Left renal pelvis (tissue), 4 donors: ENCODE data around the gene TBPL2. TPM values are rescaled to one million over a fixed set of nuclear protein-coding genes. Genes with fewer than 3 reads are reported as not detected.
"Not testable (repeated sequence)": the region's sequence is repeated elsewhere in the genome, so short reads cannot be mapped to it uniquely, and the experiment has no call there.

Experiments used
- DNase-seq, 4 donors: peaks; one replicate each; pipeline ENCODE4 v3.0.0-alpha.2; 2013; ENCODE audit warnings: low read depth in 4 of 4, low spot score in 3 of 4
- polyA plus RNA-seq, 4 donors: library from polyadenylated mRNA; unstranded; fragments of 120-200 nt; gene quantifications; one replicate each; pipeline ENCODE4 v1.2.1, GENCODE V29; 2013; ENCODE audit not compliant: insufficient read length in 4 of 4

Gene TBPL2
- polyA plus RNA-seq, 4 donors, result 0.10 to 0.11 TPM; not detected in 2

DNA sequence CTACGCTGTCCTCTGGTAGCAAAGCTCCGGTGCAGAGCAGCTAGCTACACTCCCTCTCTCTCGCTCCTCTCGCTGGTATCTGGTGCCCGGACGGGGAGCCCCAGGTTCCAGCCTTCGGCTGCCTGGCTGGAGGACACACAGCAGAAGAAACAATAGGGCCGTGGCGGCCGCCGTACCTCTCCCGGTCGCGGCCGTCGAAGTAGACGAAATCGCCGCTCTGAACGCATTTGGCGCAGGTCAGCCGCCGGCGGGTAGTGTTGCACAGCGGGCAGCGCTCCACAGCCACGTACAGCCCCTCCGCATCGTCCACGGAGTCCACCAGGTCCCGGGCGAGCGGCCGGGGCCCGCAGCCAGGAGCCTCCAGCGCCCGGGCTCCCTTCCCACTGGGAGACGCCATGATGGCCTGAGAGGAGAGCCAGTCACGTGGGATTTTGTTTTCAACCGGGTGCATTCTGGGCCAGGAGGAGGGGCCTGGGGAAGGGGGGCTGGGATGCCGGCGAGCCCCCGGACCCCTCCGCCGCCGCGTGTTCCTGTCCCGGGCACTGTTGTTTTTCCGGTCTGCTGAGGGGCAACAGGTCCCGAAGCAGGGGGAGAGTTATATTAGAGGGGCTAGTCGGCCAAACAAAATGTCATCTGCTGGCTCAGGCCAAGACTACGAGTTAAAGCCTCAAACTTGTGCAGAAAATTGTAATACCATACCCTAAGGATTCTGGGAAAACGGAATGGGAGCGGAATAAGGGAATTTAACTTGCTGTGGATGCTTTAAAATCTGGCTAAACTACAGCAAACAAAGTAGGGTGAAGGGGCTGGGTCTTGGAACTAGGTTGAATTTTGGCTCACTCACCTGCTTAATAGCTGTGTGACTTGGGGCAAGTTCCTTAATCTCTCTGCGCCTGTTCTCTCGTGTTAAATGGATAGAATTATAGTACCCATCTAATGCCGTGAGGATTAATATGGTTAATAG is 28.7 kb downstream of the TBPL2 start, which contains the start of gene ATG14:
ATG14 (minus strand) TSS at position 405 of the 964 bp plus-strand sequence; CDS start at position 397, 8 bp downstream.
- peak; percentile 60 to 84 (median 78) for DNase-seq

DNA sequence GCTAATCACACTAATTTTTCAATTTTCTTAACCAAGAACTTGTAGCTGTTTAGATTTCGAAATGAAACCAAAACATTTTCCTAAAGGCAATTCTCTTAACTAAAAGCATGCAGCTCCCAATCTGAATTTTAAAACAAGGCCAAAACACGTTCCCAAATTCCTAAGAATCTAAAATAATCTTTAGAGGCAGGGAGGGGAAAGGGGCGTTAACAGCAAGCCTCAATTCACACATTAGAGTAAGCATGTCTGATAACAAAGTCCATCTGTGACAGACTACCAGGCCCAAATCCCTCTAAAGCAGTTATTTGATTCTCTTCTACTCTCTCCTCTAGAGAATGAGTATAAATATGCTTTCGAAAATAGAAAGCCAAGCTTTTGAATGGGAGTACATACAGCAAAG is 29.5 kb downstream of the TBPL2 start:
- no peak for DNase-seq

DNA sequence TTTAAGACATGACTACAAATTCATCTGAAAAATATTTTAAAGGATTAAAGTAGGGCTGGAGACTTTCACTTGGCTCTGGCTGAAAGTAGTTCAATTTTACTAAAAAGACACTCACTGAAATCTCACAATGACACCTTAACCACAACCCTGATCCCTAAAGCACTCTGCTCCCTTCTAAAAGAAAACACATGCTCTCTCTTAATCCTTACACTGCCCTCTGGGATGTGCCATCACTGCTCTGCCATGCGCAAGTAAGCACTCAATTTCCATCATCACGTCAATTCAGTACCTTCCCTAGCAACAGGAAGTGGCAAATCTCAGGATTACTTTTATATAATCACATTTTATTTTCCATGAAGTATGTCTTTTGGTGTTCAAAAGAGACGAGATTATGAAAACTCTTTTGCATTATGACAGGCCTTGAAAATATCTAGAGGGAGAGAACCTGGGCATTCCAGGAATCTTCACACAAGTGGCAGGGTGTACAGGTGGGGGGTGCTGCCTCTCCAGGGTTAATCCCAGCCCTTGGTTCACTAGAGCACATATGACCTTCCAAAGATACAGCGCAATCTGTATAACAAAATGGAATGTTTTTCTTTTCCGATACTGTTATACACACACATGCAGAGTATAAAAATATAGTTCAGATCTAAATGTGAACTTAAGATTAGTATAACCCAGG is 36.1 kb downstream of the TBPL2 start:
- DNase-seq, result no peak

DNA sequence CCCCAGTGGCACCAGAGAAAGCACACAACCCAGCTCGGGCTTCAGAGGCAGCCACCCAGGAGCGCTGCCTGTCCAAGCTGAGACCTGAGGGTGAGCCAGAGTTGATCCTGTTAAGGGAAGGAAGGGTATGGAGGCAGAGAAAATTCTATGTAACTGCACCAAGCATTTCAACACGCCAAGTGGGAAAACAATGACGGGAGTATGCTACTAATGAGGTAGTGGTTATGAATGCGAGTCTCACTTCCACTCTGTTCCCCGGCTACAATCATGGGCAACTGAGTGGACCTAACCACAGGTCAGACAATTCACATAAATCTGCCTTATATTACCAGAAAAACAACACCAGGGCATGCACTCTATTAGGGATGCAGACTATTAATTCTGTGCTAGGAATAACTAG is 38.7 kb downstream of the TBPL2 start:
- DNase-seq, result no peak

DNA sequence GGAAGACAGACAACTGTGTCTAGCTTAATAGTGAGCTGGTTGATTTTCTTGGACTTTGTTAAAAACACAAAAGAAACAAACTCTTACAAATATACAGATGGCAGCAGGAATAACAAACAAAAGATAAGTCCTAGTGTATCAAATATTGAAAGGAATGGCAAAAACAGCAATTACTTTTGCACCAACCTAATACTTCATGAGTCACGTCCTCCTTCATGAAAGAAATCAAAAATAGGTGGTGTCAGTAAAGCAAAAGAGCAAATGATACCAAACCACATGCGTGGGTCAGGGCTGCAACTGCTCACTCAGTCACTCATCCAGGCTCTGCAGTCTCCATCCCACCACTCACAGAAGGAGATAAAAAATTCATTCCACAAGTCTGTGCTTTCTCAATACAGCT is 40.6 kb downstream of the TBPL2 start:
- no peak for DNase-seq

DNA sequence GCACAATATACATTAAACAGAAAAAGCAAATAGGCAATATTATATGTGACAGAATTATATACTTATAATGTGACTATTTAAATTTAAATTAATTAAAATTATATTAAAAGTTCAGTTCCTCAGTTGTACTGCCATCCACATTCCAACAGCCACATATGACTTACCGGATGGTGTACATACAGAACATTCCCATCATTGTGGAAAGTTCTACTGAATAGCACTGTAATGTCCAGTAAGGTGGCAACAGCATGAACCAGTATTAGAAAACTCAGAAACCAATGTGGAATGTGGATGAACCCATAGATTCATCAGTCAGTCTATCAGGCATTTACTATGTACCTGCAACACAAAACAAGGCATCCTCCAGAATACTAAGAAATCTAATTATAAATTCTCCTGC is 41.2 kb downstream of the TBPL2 start:
- no peak for DNase-seq

DNA sequence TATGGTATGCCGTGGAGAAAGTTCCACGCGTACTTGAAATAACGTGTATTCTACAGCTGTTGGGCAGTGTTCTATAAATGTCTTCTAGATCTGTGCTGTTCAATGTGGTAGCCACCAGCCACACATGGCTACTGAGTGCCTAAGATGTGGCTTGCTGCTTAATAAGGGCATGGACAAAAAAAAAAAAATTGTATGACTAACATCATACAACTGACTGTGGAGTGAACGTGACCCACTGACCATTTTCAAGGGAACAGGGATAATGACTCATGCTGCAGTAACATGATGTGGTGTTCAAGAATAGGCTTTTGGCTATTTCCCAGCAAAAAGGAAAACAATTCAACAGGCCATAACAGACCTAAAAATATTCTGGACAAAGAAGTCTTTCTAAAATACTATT is 41.7 kb downstream of the TBPL2 start:
- no peak for DNase-seq

DNA sequence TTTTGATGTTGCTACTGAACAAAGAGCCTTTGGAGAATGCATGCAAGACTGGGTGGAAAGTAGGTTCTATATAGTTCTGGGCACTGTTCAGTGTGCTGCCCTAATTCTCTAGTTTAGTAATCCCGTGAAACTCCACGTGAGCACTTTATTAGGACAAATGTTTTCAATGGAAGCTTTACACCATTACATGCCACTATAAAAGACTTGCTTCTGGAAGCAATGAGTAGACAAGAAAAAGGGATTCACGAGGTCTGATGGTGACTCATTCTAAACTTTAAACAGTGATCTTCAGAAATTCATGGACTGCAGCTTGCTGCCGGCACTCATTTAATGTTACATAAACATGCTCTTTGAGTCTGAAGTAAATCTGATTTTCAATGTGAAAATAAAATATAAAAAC is 51.1 kb downstream of the TBPL2 start:
- DNase-seq, result no peak

DNA sequence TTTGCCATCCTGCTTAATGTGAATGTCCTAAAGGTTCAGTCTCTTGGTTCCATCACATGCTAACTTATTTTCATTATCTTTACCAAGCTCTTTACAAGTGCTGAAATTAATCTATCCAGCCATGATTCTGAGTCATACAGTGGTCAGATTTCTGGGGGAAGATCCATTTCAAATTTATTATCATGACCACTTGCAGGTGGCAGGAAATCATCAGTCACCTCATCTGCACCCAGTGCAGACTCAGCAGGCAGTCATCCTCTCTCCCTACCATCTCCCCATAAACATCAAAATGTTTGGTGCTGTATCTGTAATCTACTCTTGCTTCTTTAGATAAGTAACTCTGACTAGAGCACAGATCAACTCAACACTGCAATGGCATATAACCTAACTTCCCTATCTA is 52.3 kb downstream of the TBPL2 start:
- no peak for DNase-seq

DNA sequence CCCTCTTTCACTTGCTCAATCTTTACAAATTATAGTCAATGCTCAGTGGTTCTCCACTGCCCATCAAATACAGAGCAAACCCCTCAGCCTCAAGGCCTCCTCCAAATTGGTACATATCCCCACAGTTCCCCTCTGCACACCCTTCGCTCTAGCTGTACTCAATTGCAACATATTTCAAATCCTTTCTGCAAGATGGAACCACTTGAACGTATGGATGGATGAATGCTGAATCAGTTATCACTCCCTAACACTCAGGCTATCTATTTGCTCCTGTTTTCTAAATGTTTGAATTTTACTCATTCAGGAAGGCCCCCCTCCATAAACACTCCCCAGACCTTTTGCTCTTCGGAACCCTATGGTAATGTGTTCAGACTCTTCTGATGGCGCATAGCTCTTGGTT is 53.3 kb downstream of the TBPL2 start:
- no peak for DNase-seq

DNA sequence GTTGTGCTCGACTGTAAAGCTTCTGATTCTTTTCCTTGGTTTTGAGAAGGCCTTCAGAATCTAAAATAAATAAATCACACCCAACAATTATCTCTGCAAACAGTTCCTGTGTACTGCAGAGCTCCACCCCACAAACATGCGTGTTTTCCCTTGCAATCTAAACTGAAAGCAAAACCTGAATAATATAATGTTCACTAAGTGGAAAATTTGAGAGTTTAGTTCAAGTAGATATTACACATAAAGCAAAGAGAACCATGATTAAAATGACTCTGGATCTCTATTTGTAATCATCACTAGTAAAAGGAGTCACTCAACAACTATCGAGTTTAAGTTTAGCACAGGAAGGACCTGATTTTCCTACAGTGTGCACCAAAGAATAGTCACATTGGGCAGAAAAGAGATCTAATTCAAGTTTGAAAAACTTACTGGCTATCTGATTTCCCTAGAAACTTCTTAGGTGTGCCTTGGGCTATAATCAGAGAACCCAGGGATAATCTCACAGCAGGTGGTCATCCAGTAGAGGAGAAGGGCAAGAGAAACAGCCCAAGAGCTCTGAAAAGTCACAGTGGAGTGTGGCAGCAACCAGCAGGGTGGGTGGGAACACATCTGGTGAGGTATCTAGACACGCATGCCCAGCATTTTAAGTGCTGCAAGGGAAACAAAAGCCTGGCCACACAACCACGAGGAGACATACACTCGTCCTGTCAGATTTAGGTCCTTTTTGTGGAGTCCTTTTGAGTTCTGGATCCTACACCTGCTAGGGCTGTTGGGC is 54.2 kb downstream of the TBPL2 start:
- DNase-seq, result no peak

DNA sequence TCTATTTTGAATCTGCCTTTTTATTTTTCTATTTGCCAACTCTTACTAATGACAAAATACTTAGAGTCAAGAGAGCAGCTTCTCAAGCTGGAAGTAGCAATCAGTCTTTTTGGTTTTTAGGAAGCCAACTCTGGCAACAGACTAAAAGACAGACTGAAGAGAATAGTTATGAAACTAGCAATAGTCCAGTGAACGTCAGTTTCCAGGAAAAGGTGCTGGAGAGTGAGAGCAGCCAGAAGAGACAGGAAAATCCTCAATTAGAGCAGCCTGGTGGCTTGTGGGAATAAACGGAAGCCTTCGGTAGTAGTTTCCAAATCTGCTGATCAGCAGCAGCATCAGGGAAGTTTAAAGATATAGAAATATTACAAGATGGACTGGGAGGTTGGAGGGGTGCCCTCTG is 55.9 kb downstream of the TBPL2 start:
- DNase-seq, result no peak

DNA sequence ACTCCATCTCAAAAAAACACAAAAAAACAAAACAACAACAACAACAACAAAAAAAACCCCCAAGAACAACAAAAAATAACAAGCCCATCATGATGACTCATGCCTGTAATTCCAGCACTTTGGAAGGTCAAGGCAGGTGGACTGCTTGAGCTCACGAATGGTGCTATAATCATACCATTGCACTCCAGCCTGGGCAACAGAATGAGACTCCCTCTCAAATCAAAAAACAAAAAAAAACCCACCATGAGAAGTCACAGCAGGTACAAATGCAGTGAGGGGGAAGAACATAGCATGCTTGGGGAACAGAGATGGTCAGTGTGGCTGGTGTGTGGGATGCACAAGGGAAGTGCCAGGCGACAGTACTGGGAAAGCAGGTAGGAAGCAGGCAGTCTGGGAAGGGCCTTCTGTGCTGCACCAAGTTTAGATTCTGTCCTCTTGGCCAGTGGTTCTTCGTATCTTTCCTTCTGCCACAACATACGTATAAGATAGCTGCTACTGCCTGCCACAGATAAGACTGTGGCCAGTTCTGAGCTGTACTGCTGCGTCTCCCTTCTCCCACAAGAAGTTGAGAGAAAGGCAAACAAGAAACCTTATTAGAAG is 56.8 kb downstream of the TBPL2 start:
- no peak for DNase-seq

DNA sequence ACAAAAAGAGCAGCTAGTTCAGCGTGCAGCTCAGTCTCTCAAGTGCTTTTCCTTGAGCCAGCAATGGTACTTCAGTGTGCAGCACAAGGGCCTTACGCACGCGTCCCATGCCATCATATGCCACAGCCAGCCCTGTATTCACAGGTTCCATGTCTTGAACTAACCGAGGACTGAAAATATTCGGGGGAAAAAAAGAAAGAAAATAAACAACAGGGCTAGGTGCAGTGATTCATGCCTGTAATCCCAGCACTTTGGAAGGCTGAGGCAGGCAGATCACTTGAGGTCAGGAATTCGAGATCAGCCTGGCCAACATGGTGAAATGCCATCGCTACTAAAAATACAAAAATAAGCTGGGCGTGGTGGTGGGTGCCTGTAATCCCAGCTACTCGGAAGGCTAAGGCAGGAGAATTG is 57.4 kb downstream of the TBPL2 start:
- DNase-seq, result not testable (repeated sequence)

DNA sequence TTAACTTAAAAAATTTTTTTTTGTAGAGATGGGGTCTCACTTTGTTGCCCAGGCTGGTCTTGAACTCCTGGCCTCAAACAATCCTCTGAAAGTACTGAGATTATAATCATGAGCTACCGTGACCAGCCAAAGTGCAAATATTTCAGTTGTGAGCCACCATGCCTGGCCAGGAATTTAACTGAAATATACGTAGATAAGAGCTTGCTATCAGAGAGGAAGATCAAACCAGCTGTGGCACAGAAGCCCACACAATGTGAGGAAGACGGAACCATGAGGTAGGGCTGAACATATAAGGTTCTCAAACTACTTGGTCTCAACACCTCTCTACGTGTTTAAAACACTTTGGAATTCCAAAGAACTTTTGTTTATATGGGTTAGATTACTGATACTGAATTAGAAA is 57.9 kb downstream of the TBPL2 start:
- DNase-seq, result no peak

DNA sequence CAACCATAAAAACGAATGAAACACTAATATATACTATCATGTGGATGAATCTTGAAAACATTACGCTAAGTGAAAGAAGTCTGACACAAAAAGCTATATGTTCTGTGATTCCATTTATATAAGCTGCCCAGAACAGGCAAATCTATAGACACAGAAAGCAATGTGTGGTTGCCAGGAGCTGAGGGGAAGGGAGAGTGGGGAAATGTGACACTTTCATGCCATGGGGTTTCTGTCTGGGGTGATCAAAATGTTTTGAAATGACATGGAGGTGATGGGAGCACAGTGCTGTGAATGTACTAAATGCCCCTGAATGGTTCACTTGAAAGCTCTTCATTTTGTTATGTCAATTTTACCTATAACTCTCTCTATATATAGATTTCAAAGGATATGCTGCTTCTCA is 58.9 kb downstream of the TBPL2 start:
- no peak for DNase-seq

DNA sequence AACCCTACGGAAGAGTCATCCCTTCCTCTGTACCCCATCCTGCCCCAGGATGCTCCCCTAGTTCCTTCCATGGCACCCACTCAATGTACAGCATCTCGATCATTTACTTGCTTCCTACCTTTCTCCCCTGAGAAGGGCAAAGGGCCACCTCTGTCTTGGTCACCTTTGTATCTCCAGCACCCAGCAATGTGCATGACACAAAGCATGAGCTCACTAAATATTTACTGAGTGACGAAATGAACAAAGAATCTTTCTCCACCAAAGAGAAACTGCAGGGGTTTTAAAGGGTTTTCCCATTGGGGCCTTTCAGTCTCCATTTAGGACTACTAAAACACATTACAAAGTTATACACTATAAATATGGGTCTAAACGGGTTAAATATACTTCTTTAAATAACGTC is 59.4 kb downstream of the TBPL2 start:
- DNase-seq, result no peak

DNA sequence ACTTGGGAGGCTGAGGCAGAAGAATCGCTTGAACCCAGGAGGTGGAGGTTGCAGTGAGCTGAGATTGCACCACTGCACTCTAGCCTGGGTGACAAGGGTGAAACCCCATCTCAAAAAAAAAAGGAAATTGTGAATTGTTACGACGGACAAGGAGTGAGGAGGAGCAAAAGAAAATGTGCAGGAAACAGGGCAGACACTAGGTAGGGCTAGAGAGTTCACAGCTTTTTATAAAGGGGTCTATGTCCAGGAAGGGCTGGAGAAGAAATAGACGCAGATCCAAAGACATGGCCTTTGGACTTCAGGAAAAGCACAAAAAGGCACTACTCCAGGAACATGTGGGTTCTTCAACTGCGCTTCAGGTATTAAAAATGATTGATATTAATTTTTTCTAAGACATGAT is 63.2 kb downstream of the TBPL2 start:
- DNase-seq, result no peak

DNA sequence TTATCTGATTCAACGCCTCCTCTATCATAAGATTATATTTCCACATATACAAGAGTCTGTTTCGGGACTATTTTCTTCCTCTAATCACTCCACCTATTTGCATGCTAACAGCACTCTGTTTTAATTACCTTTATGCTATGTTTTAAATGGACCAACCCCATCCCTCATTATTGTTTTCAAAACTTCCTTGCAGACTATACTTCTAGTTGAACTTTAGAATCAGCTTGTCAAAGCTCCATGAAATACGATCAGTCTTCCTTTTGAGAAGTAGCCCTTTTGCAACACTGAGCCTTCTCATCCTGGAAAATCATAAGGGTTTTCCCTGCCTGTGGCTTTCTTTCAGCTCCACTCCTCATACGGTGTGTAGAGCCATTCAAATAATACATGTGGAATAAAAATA is 65.6 kb downstream of the TBPL2 start:
- no peak for DNase-seq

DNA sequence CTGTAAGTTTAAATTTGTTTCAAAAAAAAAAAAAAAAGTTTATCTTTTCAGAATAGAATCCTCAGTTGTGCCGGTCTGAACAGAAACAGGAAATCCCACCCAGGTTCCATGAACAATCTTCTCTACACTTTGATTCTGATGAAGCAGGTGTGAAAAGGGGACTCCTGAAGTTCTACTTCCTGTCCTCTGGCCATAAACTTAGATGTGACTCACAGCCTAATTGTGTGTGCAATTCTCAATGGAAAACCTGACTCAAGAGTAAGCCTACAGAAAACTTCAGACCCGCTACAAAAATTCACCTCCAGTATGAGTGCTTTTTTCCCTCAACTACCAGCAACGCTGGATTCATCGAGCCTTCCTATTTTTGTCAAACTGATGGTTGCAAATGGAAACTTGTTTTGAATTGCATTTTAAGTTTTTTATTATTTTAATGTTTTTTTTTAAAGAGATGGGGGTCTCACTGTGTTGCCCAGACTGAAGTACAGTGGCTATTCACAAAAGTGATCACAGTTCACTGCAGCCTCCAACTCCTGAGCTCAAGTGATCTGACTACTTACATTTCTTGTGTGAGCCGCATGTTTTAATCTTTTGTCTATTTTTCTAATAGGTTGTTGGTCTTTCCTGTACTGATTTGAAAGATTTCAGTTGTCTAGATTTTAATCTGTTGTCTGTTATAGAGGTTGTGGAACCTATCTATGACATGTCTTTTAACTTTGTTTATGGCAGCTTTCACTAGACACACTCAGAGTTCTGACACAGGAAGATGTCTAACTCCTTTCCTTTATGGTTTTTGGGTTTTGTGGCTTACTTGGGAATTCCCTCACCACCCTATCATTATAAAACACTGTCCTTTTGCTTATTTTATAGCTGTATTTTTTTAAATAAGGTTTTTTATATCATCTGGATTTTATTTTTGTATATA is 66.4 kb downstream of the TBPL2 start:
- DNase-seq, result no peak
